Kidney epithelial cell (primary cell): Measurements from ENCODE around the gene KIRREL3. TPM values are rescaled to one million over a fixed set of nuclear protein-coding genes. Genes with fewer than 3 reads are reported as not detected.

Source experiments
- DNase-seq: peaks from one replicate; pipeline ENCODE4 v3.0.0-alpha.2; 2010; ENCODE audit warnings: low read depth
- H3K27me3 ChIP-seq: 2 replicates; pipeline ENCODE4 v1.6.0; 2011; ENCODE audit warnings: low read length; ENCODE audit not compliant: control insufficient read depth, insufficient read depth
- H3K36me3 ChIP-seq: 2 replicates; pipeline ENCODE4 v1.5.1; 2011; ENCODE audit warnings: low read length; ENCODE audit not compliant: control insufficient read depth, insufficient read depth
- H3K4me3 ChIP-seq: 2 replicates; pipeline ENCODE4 v1.5.1; 2011; ENCODE audit warnings: low read depth, mild to moderate bottlenecking, control low read depth, low read length
- CTCF ChIP-seq: IDR thresholded peaks from 2 replicates; pipeline ENCODE4 v1.5.1; 2011; ENCODE audit warnings: mild to moderate bottlenecking, moderate library complexity, low read length, control low read depth, inconsistent platforms; ENCODE audit not compliant: insufficient read depth, poor library complexity, severe bottlenecking
- total RNA-seq: library from RNA; depleted of rRNA; stranded (reverse); fragments of >200 nt; gene quantifications from 2 replicates; pipeline ENCODE4 v1.2.3, GENCODE V29; 2015

KIRREL3 gene
- total RNA-seq, 1 donor from 2014 or later = 1.3 TPM

GRCh38 chr11:126660321-126660720 is 340.2 kb downstream of the KIRREL3 start:
- no peak for DNase-seq
- Histone ChIP-seq H3K27me3 (no peaks in the 10 kb centered on the region), H3K36me3 (no peaks in the 10 kb centered on the region), H3K4me3 (no peak overlapping the region)
- TF ChIP-seq CTCF = no peak

- Histone ChIP-seq H3K36me3 (no peaks in the 10 kb centered on the region), H3K4me3 (no peak overlapping the region), H3K27me3 (no peaks in the 10 kb centered on the region)
- DNase-seq = no peak
- no peak for TF ChIP-seq CTCF
Observed at GRCh38 chr11:126658306-126659056, 342.1 kb downstream of the KIRREL3 start.

GRCh38 chr11:126655807-126656128 is 344.8 kb downstream of the KIRREL3 start:
- DNase-seq = no peak
- no peaks in the 10 kb centered on the region for H3K27me3 ChIP-seq
- no peak overlapping the region for H3K4me3 ChIP-seq
- no peaks in the 10 kb centered on the region for H3K36me3 ChIP-seq
- no peak for TF ChIP-seq CTCF

- DNase-seq = no peak
- Histone ChIP-seq H3K27me3 (no peaks in the 10 kb centered on the region), H3K36me3 (no peaks in the 10 kb centered on the region), H3K4me3 (no peak overlapping the region)
- no peak for TF ChIP-seq CTCF
Observed at GRCh38 chr11:126654886-126655806, 345.4 kb downstream of the KIRREL3 start.

GRCh38 chr11:126653040-126653439 is 347.5 kb downstream of the KIRREL3 start:
- no peak for DNase-seq
- H3K27me3 ChIP-seq = no peaks in the 10 kb centered on the region
- TF ChIP-seq CTCF = no peak
- H3K36me3 ChIP-seq = no peaks in the 10 kb centered on the region
- H3K4me3 ChIP-seq = no peak overlapping the region
